H1 (cell line): ENCODE measurements around the gene EXOSC10.

ENCODE experiments used
- EP300 ChIP-seq, 2 experiments: IDR thresholded peaks; 1 replicate in 1 of 2; 2 replicates in 1 of 2; pipeline ENCODE4 v1.6.1; 2011 to 2012; ENCODE audit warnings: low read depth in 2 of 2, low read length in 2 of 2, mild to moderate bottlenecking in 2 of 2, borderline replicate concordance in 1 of 2, inconsistent platforms in 1 of 2, moderate library complexity in 1 of 2
- EZH2 ChIP-seq: fragments of 200-600 bp; sonication (generic); IDR thresholded peaks from 2 replicates; pipeline ENCODE4 v1.7.1; 2012; ENCODE audit warnings: low read depth, mild to moderate bottlenecking, moderate library complexity, low read length, inconsistent platforms; ENCODE audit not compliant: severe bottlenecking
- JUND ChIP-seq: IDR thresholded peaks from 2 replicates; pipeline ENCODE4 v1.6.1; 2011; ENCODE audit warnings: mild to moderate bottlenecking, improper control_type of control experiment, low read length
- KDM5A ChIP-seq: fragments of 200-600 bp; IDR thresholded peaks from 2 replicates; pipeline ENCODE4 v1.7.1; 2012; ENCODE audit warnings: mild to moderate bottlenecking, low read length, inconsistent platforms, mixed read lengths
- PHF8 ChIP-seq: fragments of 200-600 bp; sonication (generic); conservative IDR thresholded peaks from 2 replicates; pipeline ENCODE4 v1.7.1; 2012; ENCODE audit warnings: low read depth, mild to moderate bottlenecking, inconsistent platforms, low read length, moderate library complexity
- POLR2A ChIP-seq, 2 experiments: IDR thresholded peaks; 1 replicate in 1 of 2; 2 replicates in 1 of 2; pipeline ENCODE4 v1.6.1; 2011; ENCODE audit warnings: low read depth in 2 of 2, low read length in 2 of 2, mild to moderate bottlenecking in 2 of 2; ENCODE audit errors: control extremely low read depth in 1 of 2
- POLR2AphosphoS5 ChIP-seq: IDR thresholded peaks from 2 replicates; pipeline ENCODE4 v1.6.1; 2011; ENCODE audit warnings: low read depth, low read length
- RNF2 ChIP-seq: fragments of 200-900, 300-1000 bp; sonication (generic); IDR thresholded peaks from 2 replicates; pipeline ENCODE4 v1.7.1; 2016; ENCODE audit warnings: borderline replicate concordance, low read depth, mild to moderate bottlenecking, antibody characterized with exemption, low read length; ENCODE audit not compliant: poor library complexity, severe bottlenecking; ENCODE audit errors: missing control alignments
- SP1 ChIP-seq: IDR thresholded peaks from 2 replicates; pipeline ENCODE4 v1.6.1; 2011; ENCODE audit warnings: low read depth, low read length
- TEAD4 ChIP-seq: IDR thresholded peaks from 2 replicates; pipeline ENCODE4 v1.6.1; 2012; ENCODE audit warnings: low read depth, low read length, inconsistent platforms, mixed read lengths
- YY1 ChIP-seq: IDR thresholded peaks from 2 replicates; pipeline ENCODE4 v1.6.1; 2011; ENCODE audit warnings: low read depth, mild to moderate bottlenecking, low read length
- ZNF274 ChIP-seq: IDR thresholded peaks from 2 replicates; pipeline ENCODE4 v1.7.0; 2012; ENCODE audit warnings: low read length, borderline replicate concordance; ENCODE audit errors: extremely low read depth
- TF ChIP-seq, protein P1 (sequence below), 3 experiments: IDR thresholded peaks; 1 replicate in 2 of 3; 2 replicates in 1 of 3; pipeline versions ENCODE4 v1.5.1 to v1.6.1; 2011; ENCODE audit warnings: low read length in 3 of 3, mild to moderate bottlenecking in 3 of 3, inconsistent platforms in 2 of 3, low read depth in 1 of 3, moderate library complexity in 1 of 3; ENCODE audit not compliant: insufficient read depth in 1 of 3; ENCODE audit errors: control extremely low read depth in 1 of 3

DNA sequence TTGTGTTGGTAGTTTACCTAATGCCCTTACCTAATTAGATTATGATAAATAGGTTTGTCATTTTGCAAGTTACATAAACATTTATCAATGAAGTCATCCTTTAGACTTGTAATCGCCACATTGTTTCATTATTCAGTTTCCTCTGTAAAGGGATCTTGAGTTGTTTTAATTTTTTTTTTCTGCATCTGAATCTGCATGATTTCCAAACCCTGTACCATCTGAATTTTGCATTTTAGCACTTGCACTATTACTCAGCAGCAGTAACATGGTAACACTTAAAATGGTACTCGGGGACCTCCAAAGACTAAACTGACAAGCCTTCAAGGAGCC, 74.8 kb downstream of the EXOSC10 start:
- TF ChIP-seq YY1: no peak
- TF ChIP-seq, protein P1, sequence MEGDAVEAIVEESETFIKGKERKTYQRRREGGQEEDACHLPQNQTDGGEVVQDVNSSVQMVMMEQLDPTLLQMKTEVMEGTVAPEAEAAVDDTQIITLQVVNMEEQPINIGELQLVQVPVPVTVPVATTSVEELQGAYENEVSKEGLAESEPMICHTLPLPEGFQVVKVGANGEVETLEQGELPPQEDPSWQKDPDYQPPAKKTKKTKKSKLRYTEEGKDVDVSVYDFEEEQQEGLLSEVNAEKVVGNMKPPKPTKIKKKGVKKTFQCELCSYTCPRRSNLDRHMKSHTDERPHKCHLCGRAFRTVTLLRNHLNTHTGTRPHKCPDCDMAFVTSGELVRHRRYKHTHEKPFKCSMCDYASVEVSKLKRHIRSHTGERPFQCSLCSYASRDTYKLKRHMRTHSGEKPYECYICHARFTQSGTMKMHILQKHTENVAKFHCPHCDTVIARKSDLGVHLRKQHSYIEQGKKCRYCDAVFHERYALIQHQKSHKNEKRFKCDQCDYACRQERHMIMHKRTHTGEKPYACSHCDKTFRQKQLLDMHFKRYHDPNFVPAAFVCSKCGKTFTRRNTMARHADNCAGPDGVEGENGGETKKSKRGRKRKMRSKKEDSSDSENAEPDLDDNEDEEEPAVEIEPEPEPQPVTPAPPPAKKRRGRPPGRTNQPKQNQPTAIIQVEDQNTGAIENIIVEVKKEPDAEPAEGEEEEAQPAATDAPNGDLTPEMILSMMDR (IDR thresholded peaks at IDR 0.05; ENCODE audit: control extremely low read depth in 1 of 3, insufficient read depth in 1 of 3, low read depth in 1 of 3, low read length in 3 of 3): no peak
- TF ChIP-seq POLR2AphosphoS5: no peak
- TF ChIP-seq KDM5A: no peak
- no peak for TF ChIP-seq EZH2
- no peak for TF ChIP-seq EP300 (IDR thresholded peaks at IDR 0.05; ENCODE audit: borderline replicate concordance in 1 of 2, low read depth in 2 of 2, low read length in 2 of 2)
- no peak for TF ChIP-seq POLR2A (IDR thresholded peaks at IDR 0.05; ENCODE audit: control extremely low read depth in 1 of 2, low read depth in 2 of 2, low read length in 2 of 2)
- TF ChIP-seq SP1: no peak
- TF ChIP-seq PHF8: no peak
- no peak for TF ChIP-seq TEAD4
- TF ChIP-seq JUND: no peak
- no peak for TF ChIP-seq RNF2
- TF ChIP-seq ZNF274: no peak
